GM18907 (cell line): Measurements from ENCODE around the gene PLPP7.

ENCODE experiments used
- ATAC-seq: cut with Tn5 transposase; IDR thresholded peaks from one replicate; pipeline ENCODE4 v1.9.1; 2021; ENCODE audit warnings: mild to moderate bottlenecking, moderate library complexity; ENCODE audit not compliant: unreplicated experiment

Gene PLPP7

GRCh38 chr9:131280660-131281059 is 8.9 kb upstream of the PLPP7 start:
- no peak for ATAC-seq

GRCh38 chr9:131281119-131281965 is 8.2 kb upstream of the PLPP7 start:
- ATAC-seq, result no peak

- no peak for ATAC-seq
These were observed 7.3 kb upstream of the PLPP7 start for GRCh38 chr9:131282175-131282574.

GRCh38 chr9:131282688-131283422 is 6.7 kb upstream of the PLPP7 start:
- ATAC-seq, result no peak

GRCh38 chr9:131284856-131285255 is 4.7 kb upstream of the PLPP7 start:
- ATAC-seq, result no peak

- ATAC-seq, result no peak
These were observed 2.2 kb upstream of the PLPP7 start for GRCh38 chr9:131287359-131287758.

- no peak for ATAC-seq
These were observed 1.3 kb upstream of the PLPP7 start for GRCh38 chr9:131288217-131288616.

GRCh38 chr9:131290036-131290766 is 678 bp downstream of the PLPP7 start:
- ATAC-seq, result no peak

GRCh38 chr9:131290767-131291370 is 1.3 kb downstream of the PLPP7 start:
- no peak for ATAC-seq

- ATAC-seq, result no peak
These were observed 2.3 kb downstream of the PLPP7 start for GRCh38 chr9:131291795-131292315.

GRCh38 chr9:131292937-131293336 is 3.4 kb downstream of the PLPP7 start:
- no peak for ATAC-seq

- no peak for ATAC-seq
These were observed 6.9 kb downstream of the PLPP7 start for GRCh38 chr9:131296460-131296859.

GRCh38 chr9:131296906-131297500 is 7.5 kb downstream of the PLPP7 start:
- ATAC-seq, result no peak

- ATAC-seq, result no peak
These were observed 8.4 kb downstream of the PLPP7 start for GRCh38 chr9:131297903-131298302.

- ATAC-seq, result no peak
These were observed 8.8 kb downstream of the PLPP7 start for GRCh38 chr9:131298341-131298740.

- no peak for ATAC-seq
These were observed 9.3 kb downstream of the PLPP7 start for GRCh38 chr9:131298816-131299215.

- ATAC-seq, result no peak
These were observed 9.9 kb downstream of the PLPP7 start for GRCh38 chr9:131299346-131299960.

- no peak for ATAC-seq
These were observed 10.4 kb downstream of the PLPP7 start for GRCh38 chr9:131299961-131300347.

- ATAC-seq, result no peak
These were observed 10.9 kb downstream of the PLPP7 start for GRCh38 chr9:131300444-131300843.
